ENCODE measurements around the gene DXO. TPM values are rescaled to one million over a fixed set of nuclear protein-coding genes. Genes with fewer than 3 reads are reported as not detected.

The DXO gene
- polyA plus RNA-seq, 3 donors, result 5.5 to 49.6 (median 10.4) TPM

DNA sequence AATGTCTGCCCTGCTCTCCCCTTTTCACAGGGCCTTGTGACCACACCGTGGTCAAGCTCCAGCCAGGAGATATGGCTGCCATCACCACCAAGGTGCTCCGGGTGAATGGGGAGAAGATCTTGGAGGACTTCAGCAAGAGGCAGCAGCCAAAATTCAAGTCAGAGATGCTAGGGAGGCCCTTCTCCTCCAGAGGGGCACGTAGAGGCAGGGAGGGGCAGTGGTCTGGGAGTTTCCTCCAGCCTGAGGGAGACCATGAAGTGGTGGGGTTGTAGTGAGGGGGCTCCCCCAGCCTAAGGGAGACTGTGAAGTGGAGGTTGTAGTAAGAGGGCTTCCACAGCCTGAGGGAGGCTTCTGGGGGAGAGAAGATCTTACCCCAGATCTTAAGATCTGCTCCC is 4.0 kb downstream of the DXO start:
- Histone ChIP-seq H3K9me3 (replicated peaks in 1 of 2; ENCODE audit: control insufficient read depth in 1 of 2, insufficient read depth in 1 of 2, low read length in 2 of 2) (no peaks in the 10 kb centered on the region), H3K4me2 (replicated peaks; ENCODE audit: extremely low read depth, low read length, poor library complexity, severe bottlenecking) (no peak overlapping the region), H3K27ac (ENCODE audit: low read depth in 1 of 2, low read length in 2 of 2) (peak overlapping the region in 1 of 2 donors; percentile 26), H2AFZ (ENCODE audit: insufficient read depth, low read depth, low read length, poor library complexity, severe bottlenecking) (no peak overlapping the region), H3K9ac (ENCODE audit: insufficient read depth, low read length, poor library complexity, severe bottlenecking) (no peak overlapping the region), H3K79me2 (ENCODE audit: insufficient read depth, low read length) (peaks cover 19% of the 10 kb centered on the region), H4K20me1 (ENCODE audit: insufficient read depth, low read length) (no peaks in the 10 kb centered on the region), H3K36me3 (replicated peaks in 1 of 2; ENCODE audit: control insufficient read depth in 1 of 2, insufficient read depth in 2 of 2, low read length in 2 of 2) (peaks cover 71 to 78% of the 10 kb centered on the region in 2 donors), H3K4me3 (replicated peaks in 1 of 3; ENCODE audit: low read depth in 2 of 3, low read length in 3 of 3) (no peak overlapping the region), H3K4me1 (ENCODE audit: control insufficient read depth in 1 of 2, insufficient read depth in 2 of 2, low read length in 2 of 2) (peaks cover 15 to 19% of the 10 kb centered on the region in 2 donors), H3K27me3 (ENCODE audit: control insufficient read depth in 2 of 2, insufficient read depth in 2 of 2, low read length in 2 of 2) (no peaks in the 10 kb centered on the region)
- WGBS (ENCODE audit: insufficient coverage), result 90% methylated on average over 2 of the region's 3 CpGs
- Mint-ChIP-seq H3K27ac (peak overlapping the region in 3 of 7 donors; percentile 8 to 79 (median 11)), H3K27me3 (ENCODE audit: low read depth in 3 of 3) (peaks cover 0 to 2% (median 1%) of the 10 kb centered on the region in 3 donors), H3K4me3 (no peak overlapping the region), H3K4me1 (peaks cover 23% of the 10 kb centered on the region), H3K36me3 (peaks cover 70 to 72% of the 10 kb centered on the region in 2 donors), H3K9me3 (no peaks in the 10 kb centered on the region)
- intact Hi-C loops (cut with micrococcal nuclease), result no loop called here
- TF ChIP-seq, protein P1, sequence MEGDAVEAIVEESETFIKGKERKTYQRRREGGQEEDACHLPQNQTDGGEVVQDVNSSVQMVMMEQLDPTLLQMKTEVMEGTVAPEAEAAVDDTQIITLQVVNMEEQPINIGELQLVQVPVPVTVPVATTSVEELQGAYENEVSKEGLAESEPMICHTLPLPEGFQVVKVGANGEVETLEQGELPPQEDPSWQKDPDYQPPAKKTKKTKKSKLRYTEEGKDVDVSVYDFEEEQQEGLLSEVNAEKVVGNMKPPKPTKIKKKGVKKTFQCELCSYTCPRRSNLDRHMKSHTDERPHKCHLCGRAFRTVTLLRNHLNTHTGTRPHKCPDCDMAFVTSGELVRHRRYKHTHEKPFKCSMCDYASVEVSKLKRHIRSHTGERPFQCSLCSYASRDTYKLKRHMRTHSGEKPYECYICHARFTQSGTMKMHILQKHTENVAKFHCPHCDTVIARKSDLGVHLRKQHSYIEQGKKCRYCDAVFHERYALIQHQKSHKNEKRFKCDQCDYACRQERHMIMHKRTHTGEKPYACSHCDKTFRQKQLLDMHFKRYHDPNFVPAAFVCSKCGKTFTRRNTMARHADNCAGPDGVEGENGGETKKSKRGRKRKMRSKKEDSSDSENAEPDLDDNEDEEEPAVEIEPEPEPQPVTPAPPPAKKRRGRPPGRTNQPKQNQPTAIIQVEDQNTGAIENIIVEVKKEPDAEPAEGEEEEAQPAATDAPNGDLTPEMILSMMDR (IDR thresholded peaks at IDR 0.05), result no peak
- DNase-seq, result no peak

- Mint-ChIP-seq H3K27ac (peak overlapping the region in 6 of 7 donors; percentile 19 to 79 (median 55)), H3K4me3 (no peak overlapping the region)
Observed at GRCh38 chr6:31966997-31967925, 4.7 kb downstream of the DXO start.

More at GRCh38 chr6:31966997-31967925, 4.7 kb downstream of the DXO start:
- DNase-seq, result no peak
- Histone ChIP-seq H2AFZ (ENCODE audit: insufficient read depth, low read depth, low read length, poor library complexity, severe bottlenecking) (no peak overlapping the region), H3K4me2 (replicated peaks; ENCODE audit: extremely low read depth, low read length, poor library complexity, severe bottlenecking) (no peak overlapping the region), H3K9ac (ENCODE audit: insufficient read depth, low read length, poor library complexity, severe bottlenecking) (no peak overlapping the region), H3K27me3 (ENCODE audit: control insufficient read depth in 2 of 2, insufficient read depth in 2 of 2, low read length in 2 of 2) (no peaks in the 10 kb centered on the region), H3K9me3 (replicated peaks in 1 of 2; ENCODE audit: control insufficient read depth in 1 of 2, insufficient read depth in 1 of 2, low read length in 2 of 2) (no peaks in the 10 kb centered on the region), H4K20me1 (ENCODE audit: insufficient read depth, low read length) (no peaks in the 10 kb centered on the region), H3K27ac (ENCODE audit: low read depth in 1 of 2, low read length in 2 of 2) (peak overlapping the region in 1 of 2 donors; percentile 26), H3K4me1 (ENCODE audit: control insufficient read depth in 1 of 2, insufficient read depth in 2 of 2, low read length in 2 of 2) (peaks cover 10 to 15% of the 10 kb centered on the region in 2 donors), H3K79me2 (ENCODE audit: insufficient read depth, low read length) (peaks cover 12% of the 10 kb centered on the region), H3K4me3 (replicated peaks in 1 of 3; ENCODE audit: low read depth in 2 of 3, low read length in 3 of 3) (no peak overlapping the region), H3K36me3 (replicated peaks in 1 of 2; ENCODE audit: control insufficient read depth in 1 of 2, insufficient read depth in 2 of 2, low read length in 2 of 2) (peaks cover 77 to 85% of the 10 kb centered on the region in 2 donors)
- TF ChIP-seq, protein P1 (IDR thresholded peaks at IDR 0.05), result no peak
- intact Hi-C loops (cut with micrococcal nuclease), result no loop called here
- Mint-ChIP-seq H3K9me3 (no peaks in the 10 kb centered on the region), H3K27me3 (ENCODE audit: low read depth in 3 of 3) (peaks cover 0 to 2% (median 1%) of the 10 kb centered on the region in 3 donors), H3K4me1 (peaks cover 18% of the 10 kb centered on the region), H3K36me3 (peaks cover 77 to 79% of the 10 kb centered on the region in 2 donors)
- WGBS (ENCODE audit: insufficient coverage), result 89% methylated on average over 5 of the region's 10 CpGs

All from CD14-positive monocyte (primary cell).